ENCODE data around the gene ZDHHC24. TPM values are rescaled to one million over a fixed set of nuclear protein-coding genes. Genes with fewer than 3 reads are reported as not detected.

ZDHHC24 gene
- total RNA-seq, 2 experiments from 2014 or later = 17.0 to 18.4 TPM

DNA sequence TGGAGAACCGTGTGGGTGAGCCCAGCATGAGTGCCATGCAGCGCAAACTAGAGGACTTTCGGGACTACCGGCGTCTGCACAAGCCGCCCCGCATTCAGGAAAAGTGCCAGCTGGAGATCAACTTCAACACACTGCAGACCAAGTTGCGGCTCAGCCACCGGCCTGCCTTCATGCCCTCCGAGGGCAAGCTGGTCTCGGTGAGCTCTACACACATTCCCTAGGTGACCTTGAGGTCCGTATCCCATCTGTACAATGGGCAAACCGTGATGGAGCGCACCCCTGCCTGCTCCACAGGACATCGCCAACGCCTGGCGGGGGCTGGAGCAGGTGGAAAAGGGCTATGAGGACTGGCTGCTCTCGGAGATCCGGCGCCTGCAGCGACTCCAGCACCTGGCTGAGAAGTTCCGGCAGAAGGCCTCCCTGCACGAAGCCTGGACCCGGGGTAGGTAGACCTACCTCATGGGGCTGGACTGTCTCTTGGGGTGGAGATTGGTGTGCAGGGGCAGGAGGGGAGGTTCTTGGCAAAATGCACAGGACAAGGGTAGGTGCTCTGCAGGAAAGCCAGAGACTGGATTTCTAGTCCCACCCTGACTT is 12.0 kb upstream of the ZDHHC24 start:
- CTCF ChIA-PET = no interaction called here
- H3K27me3 Mint-ChIP-seq = peaks cover 14% of the 10 kb centered on the region
- TF ChIP-seq, protein P1, sequence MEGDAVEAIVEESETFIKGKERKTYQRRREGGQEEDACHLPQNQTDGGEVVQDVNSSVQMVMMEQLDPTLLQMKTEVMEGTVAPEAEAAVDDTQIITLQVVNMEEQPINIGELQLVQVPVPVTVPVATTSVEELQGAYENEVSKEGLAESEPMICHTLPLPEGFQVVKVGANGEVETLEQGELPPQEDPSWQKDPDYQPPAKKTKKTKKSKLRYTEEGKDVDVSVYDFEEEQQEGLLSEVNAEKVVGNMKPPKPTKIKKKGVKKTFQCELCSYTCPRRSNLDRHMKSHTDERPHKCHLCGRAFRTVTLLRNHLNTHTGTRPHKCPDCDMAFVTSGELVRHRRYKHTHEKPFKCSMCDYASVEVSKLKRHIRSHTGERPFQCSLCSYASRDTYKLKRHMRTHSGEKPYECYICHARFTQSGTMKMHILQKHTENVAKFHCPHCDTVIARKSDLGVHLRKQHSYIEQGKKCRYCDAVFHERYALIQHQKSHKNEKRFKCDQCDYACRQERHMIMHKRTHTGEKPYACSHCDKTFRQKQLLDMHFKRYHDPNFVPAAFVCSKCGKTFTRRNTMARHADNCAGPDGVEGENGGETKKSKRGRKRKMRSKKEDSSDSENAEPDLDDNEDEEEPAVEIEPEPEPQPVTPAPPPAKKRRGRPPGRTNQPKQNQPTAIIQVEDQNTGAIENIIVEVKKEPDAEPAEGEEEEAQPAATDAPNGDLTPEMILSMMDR (IDR thresholded peaks at IDR 0.05) = no peak
- no peak overlapping the region for H3K27ac ChIP-seq (ENCODE audit: low read depth in 1 of 2, low read length in 2 of 2)
- H3K36me3 Mint-ChIP-seq (ENCODE audit: low read depth) = no peaks in the 10 kb centered on the region
- peaks cover 9% of the 10 kb centered on the region for H3K4me1 ChIP-seq (ENCODE audit: insufficient read depth, low read length)
- no peak overlapping the region for H3K4me3 Mint-ChIP-seq
- H3K36me3 ChIP-seq (ENCODE audit: insufficient read depth, low read length) = no peaks in the 10 kb centered on the region
- POLR2A ChIA-PET = no interaction called here
- peaks cover 5% of the 10 kb centered on the region for H3K4me1 Mint-ChIP-seq (ENCODE audit: low read depth)
- H3K9me3 Mint-ChIP-seq = no peaks in the 10 kb centered on the region
- peaks cover 0 to 6% of the 10 kb centered on the region in 2 experiments for H3K9me3 ChIP-seq (ENCODE audit: control insufficient read depth in 1 of 2, insufficient read depth in 1 of 2, low read length in 2 of 2)
- H3K4me3 ChIP-seq (ENCODE audit: low read length) = no peak overlapping the region
- DNase-seq (no peak), ATAC-seq (ENCODE audit: poor library complexity) (no peak)
- intact Hi-C loops (cut with DNase I, micrococcal nuclease) = no loop called here
- peaks cover 8 to 9% of the 10 kb centered on the region in 2 experiments for H3K27me3 ChIP-seq (ENCODE audit: control insufficient read depth in 1 of 2, insufficient read depth in 2 of 2, low read length in 2 of 2)
- no peak overlapping the region for H3K27ac Mint-ChIP-seq

DNA sequence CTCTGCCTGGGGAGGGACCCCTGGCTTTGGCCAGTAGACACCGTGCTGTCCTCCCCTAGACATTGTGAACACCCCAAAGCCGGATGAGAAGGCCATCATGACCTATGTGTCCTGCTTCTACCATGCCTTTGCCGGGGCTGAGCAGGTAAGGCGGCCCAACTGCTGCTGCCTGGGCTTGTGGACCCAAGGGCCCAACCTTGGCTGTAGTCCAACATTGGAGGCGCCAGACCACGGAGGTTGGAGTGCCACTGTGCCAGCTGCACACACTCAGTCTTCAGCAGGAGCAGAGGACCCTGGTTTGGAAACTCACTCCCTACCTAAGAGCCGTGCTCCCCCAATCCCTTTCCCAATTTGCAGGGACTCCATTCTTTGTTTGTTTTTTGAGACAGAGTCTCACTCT is 10.2 kb upstream of the ZDHHC24 start:
- H3K27me3 ChIP-seq (ENCODE audit: control insufficient read depth in 1 of 2, insufficient read depth in 2 of 2, low read length in 2 of 2) = peaks cover 8 to 9% of the 10 kb centered on the region in 2 experiments
- H3K4me1 Mint-ChIP-seq (ENCODE audit: low read depth) = peaks cover 5% of the 10 kb centered on the region
- no peaks in the 10 kb centered on the region for H3K9me3 Mint-ChIP-seq
- TF ChIP-seq, protein P1 (IDR thresholded peaks at IDR 0.05) = no peak
- H3K36me3 Mint-ChIP-seq (ENCODE audit: low read depth) = no peaks in the 10 kb centered on the region
- no peaks in the 10 kb centered on the region for H3K36me3 ChIP-seq (ENCODE audit: insufficient read depth, low read length)
- ChIA-PET POLR2A (no interaction called here), CTCF (no interaction called here)
- intact Hi-C loops (cut with DNase I, micrococcal nuclease) = no loop called here
- no peak overlapping the region for H3K4me3 Mint-ChIP-seq
- ATAC-seq (ENCODE audit: poor library complexity) = no peak
- DNase-seq = no peak
- H3K27me3 Mint-ChIP-seq = peaks cover 14% of the 10 kb centered on the region
- no peak overlapping the region for H3K27ac Mint-ChIP-seq
- no peak overlapping the region for H3K4me3 ChIP-seq (ENCODE audit: low read length)
- H3K9me3 ChIP-seq (ENCODE audit: control insufficient read depth in 1 of 2, insufficient read depth in 1 of 2, low read length in 2 of 2) = peaks cover 0 to 6% of the 10 kb centered on the region in 2 experiments
- peaks cover 9% of the 10 kb centered on the region for H3K4me1 ChIP-seq (ENCODE audit: insufficient read depth, low read length)
- H3K27ac ChIP-seq (ENCODE audit: low read depth in 1 of 2, low read length in 2 of 2) = no peak overlapping the region

DNA sequence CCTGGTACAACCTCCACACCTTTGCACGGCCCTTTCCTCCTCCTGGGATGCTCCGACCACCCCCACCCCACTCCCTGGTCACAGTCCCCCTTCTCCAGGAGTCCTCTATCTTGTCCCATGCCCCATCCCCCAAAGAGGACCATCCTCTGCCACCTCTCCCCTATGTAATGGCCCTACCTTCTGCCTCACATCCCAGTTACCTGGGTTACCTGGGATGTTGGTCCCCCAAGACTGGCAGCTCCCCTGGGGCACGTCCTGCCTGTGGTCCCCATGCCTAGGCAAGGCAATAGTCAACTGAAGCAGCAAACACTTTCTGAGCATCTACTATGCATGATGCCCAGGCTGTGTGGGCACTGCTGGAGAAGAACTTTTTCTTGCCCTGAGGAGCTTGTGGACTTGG is 9.6 kb upstream of the ZDHHC24 start:
- no peak for ATAC-seq (ENCODE audit: poor library complexity)
- H3K36me3 ChIP-seq (ENCODE audit: insufficient read depth, low read length) = no peaks in the 10 kb centered on the region
- no peak overlapping the region for H3K27ac ChIP-seq (ENCODE audit: low read depth in 1 of 2, low read length in 2 of 2)
- H3K27me3 Mint-ChIP-seq = peaks cover 14% of the 10 kb centered on the region
- peaks cover 9% of the 10 kb centered on the region for H3K4me1 ChIP-seq (ENCODE audit: insufficient read depth, low read length)
- H3K4me3 Mint-ChIP-seq = no peak overlapping the region
- no peak overlapping the region for H3K4me3 ChIP-seq (ENCODE audit: low read length)
- H3K9me3 Mint-ChIP-seq = no peaks in the 10 kb centered on the region
- DNase-seq = no peak
- H3K4me1 Mint-ChIP-seq (ENCODE audit: low read depth) = peaks cover 5% of the 10 kb centered on the region
- ChIA-PET CTCF (no interaction called here), POLR2A (interaction anchor here (0.6 kb wide), 1 partner anchor 9 kb away, joined by 3 read pairs; the partner anchor contains the start of gene ACTN3)
- H3K9me3 ChIP-seq (ENCODE audit: control insufficient read depth in 1 of 2, insufficient read depth in 1 of 2, low read length in 2 of 2) = peaks cover 0 to 6% of the 10 kb centered on the region in 2 experiments
- TF ChIP-seq, protein P1 (IDR thresholded peaks at IDR 0.05) = no peak
- H3K27ac Mint-ChIP-seq = no peak overlapping the region
- no peaks in the 10 kb centered on the region for H3K36me3 Mint-ChIP-seq (ENCODE audit: low read depth)
- H3K27me3 ChIP-seq (ENCODE audit: control insufficient read depth in 1 of 2, insufficient read depth in 2 of 2, low read length in 2 of 2) = peaks cover 8 to 9% of the 10 kb centered on the region in 2 experiments
- intact Hi-C loops (cut with DNase I, micrococcal nuclease) = no loop called here

All from CD4-positive, alpha-beta T cell (primary cell).